HepG2 (cell line): ENCODE data around the gene PPP2R5E. TPM values are rescaled to one million over a fixed set of nuclear protein-coding genes. Genes with fewer than 3 reads are reported as not detected.
A peak's percentile ranks its signal among the peaks of the same experiment; 100 is the strongest.

Experiments used
- CREM ChIP-seq, 2 experiments: sonication (generic) in 1 of 2; formaldehyde crosslinking in 1 of 2; IDR thresholded peaks; 2 replicates each; pipeline versions ENCODE4 v1.4.0 to v1.6.1; 2016 to 2020; ENCODE audit warnings: antibody characterized with exemption in 1 of 2, mild to moderate bottlenecking in 1 of 2, missing genetic modification reagents in 1 of 2
- ELF1 ChIP-seq: sonication (generic); formaldehyde crosslinking; IDR thresholded peaks from 2 replicates; pipeline ENCODE4 v1.4.0; 2020; ENCODE audit warnings: missing genetic modification reagents
- HDAC2 ChIP-seq: sonication (generic); formaldehyde crosslinking; IDR thresholded peaks from 2 replicates; pipeline ENCODE4 v1.4.0; 2020; ENCODE audit warnings: missing genetic modification reagents
- HNF4A ChIP-seq: sonication (generic); formaldehyde crosslinking; IDR thresholded peaks from 2 replicates; pipeline ENCODE4 v1.4.0; 2020; ENCODE audit warnings: missing genetic modification reagents
- IKZF4 ChIP-seq: sonication (generic); formaldehyde crosslinking; IDR thresholded peaks from 2 replicates; pipeline ENCODE4 v1.5.1; 2020; ENCODE audit warnings: borderline replicate concordance, mild to moderate bottlenecking, low read depth, missing genetic modification reagents; ENCODE audit errors: not compliant biosample characterization
- MEF2D ChIP-seq: sonication (generic); formaldehyde crosslinking; IDR thresholded peaks from 2 replicates; pipeline ENCODE4 v1.5.1; 2020; ENCODE audit warnings: mild to moderate bottlenecking, missing genetic modification reagents
- NFE2 ChIP-seq: sonication (generic); formaldehyde crosslinking; IDR thresholded peaks from 2 replicates; pipeline ENCODE4 v1.4.0; 2020; ENCODE audit warnings: missing genetic modification reagents
- NFIB ChIP-seq: sonication (generic); formaldehyde crosslinking; IDR thresholded peaks from 2 replicates; pipeline ENCODE4 v1.9.0; 2021; ENCODE audit warnings: missing genetic modification reagents, mild to moderate bottlenecking, borderline replicate concordance
- ZNF775 ChIP-seq: sonication (generic); formaldehyde crosslinking; IDR thresholded peaks from 2 replicates; pipeline ENCODE4 v1.4.0; 2020; ENCODE audit warnings: missing genetic modification reagents, mild to moderate bottlenecking, moderate library complexity, borderline replicate concordance
- polyA plus RNA-seq, 8 experiments: library from polyadenylated mRNA; depleted of rRNA in 3 of 8; stranded (reverse) in 7 of 8; unstranded in 1 of 8; fragments of >200 nt; fragmentation: Illumina TruSeq in 4 of 8; extraction: Trizol in 4 of 8; gene quantifications; 2 replicates each; pipeline versions ENCODE4 v1.2.1 to v1.2.3, GENCODE V29; 2011 to 2016; ENCODE audit warnings: low read depth in 4 of 8, missing spikeins in 1 of 8, mixed read lengths in 1 of 8; ENCODE audit not compliant: insufficient read depth in 1 of 8
- total RNA-seq, 5 experiments: library from RNA; depleted of rRNA; stranded (reverse); fragments of >200 nt; fragmentation: Illumina TruSeq; extraction: Trizol; gene quantifications; 2 replicates each; pipeline ENCODE4 v1.2.3, GENCODE V29; 2016; ENCODE audit warnings: low read depth in 1 of 5
- TF ChIP-seq, protein P1 (sequence below): sonication (generic); formaldehyde crosslinking; IDR thresholded peaks from 2 replicates; pipeline ENCODE4 v1.4.0; 2020; ENCODE audit warnings: mild to moderate bottlenecking, missing genetic modification reagents
- TF ChIP-seq, protein P2 (sequence below): sonication (generic); formaldehyde crosslinking; IDR thresholded peaks from 2 replicates; pipeline ENCODE4 v1.5.0; 2020; ENCODE audit warnings: mild to moderate bottlenecking, low read depth, missing genetic modification reagents, borderline replicate concordance
- TF ChIP-seq, protein P3 (sequence below): sonication (generic); formaldehyde crosslinking; IDR thresholded peaks from 2 replicates; pipeline ENCODE4 v1.4.0; 2020; ENCODE audit warnings: missing genetic modification reagents, borderline replicate concordance
- TF ChIP-seq, protein P4 (sequence below): sonication (generic); formaldehyde crosslinking; IDR thresholded peaks from 2 replicates; pipeline ENCODE4 v1.5.0; 2020; ENCODE audit warnings: missing genetic modification reagents
- TF ChIP-seq, protein P5 (sequence below): sonication (generic); formaldehyde crosslinking; IDR thresholded peaks from 2 replicates; pipeline ENCODE4 v1.4.0; 2020; ENCODE audit warnings: missing genetic modification reagents
- TF ChIP-seq, protein P6 (sequence below): IDR thresholded peaks from 2 replicates; pipeline ENCODE4 v1.6.1; 2016; ENCODE audit warnings: missing compliant biosample characterization, missing genetic modification reagents, borderline replicate concordance
- TF ChIP-seq, protein P7 (sequence below): sonication (generic); formaldehyde crosslinking; IDR thresholded peaks from 2 replicates; pipeline ENCODE4 v1.8.1; 2023; ENCODE audit warnings: mild to moderate bottlenecking, moderate library complexity, missing genetic modification reagents
- TF ChIP-seq, protein P8 (sequence below): sonication (generic); formaldehyde crosslinking; IDR thresholded peaks from 2 replicates; pipeline ENCODE4 v1.8.0; 2022; ENCODE audit warnings: missing genetic modification reagents, mild to moderate bottlenecking, inconsistent platforms, borderline replicate concordance

The PPP2R5E gene
- total and polyA plus RNA-seq, 2 of the 13 experiments (the other 11 are each of a cell fraction or from before 2014, with no cell fraction given): 8.9 to 11.0 TPM

DNA sequence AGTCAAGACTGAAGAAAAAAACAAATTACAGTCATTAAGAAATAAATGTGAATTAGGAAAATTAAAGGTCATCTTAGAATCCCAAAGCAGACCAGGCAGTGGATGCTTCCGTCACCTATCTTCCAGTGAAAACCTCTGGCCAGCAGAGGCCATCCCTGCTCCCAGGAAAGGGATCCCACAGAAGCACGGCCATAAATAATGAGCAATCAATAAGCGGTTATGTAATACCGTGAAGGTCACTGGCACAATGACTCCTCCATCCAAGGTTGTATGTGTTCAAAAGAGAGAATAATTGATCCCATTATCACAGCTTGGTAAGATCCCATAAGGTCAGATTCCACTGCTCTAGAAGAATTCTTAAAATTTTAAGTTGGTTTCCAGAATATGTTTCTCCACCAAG lies 85.7 kb downstream of the PPP2R5E start (continued):
- TF ChIP-seq, protein P1, sequence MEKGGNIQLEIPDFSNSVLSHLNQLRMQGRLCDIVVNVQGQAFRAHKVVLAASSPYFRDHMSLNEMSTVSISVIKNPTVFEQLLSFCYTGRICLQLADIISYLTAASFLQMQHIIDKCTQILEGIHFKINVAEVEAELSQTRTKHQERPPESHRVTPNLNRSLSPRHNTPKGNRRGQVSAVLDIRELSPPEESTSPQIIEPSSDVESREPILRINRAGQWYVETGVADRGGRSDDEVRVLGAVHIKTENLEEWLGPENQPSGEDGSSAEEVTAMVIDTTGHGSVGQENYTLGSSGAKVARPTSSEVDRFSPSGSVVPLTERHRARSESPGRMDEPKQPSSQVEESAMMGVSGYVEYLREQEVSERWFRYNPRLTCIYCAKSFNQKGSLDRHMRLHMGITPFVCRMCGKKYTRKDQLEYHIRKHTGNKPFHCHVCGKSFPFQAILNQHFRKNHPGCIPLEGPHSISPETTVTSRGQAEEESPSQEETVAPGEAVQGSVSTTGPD (CRISPR knock-in tag): no peak
- TF ChIP-seq, protein P2, sequence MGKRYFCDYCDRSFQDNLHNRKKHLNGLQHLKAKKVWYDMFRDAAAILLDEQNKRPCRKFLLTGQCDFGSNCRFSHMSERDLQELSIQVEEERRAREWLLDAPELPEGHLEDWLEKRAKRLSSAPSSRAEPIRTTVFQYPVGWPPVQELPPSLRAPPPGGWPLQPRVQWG: no peak
- TF ChIP-seq, protein P3, sequence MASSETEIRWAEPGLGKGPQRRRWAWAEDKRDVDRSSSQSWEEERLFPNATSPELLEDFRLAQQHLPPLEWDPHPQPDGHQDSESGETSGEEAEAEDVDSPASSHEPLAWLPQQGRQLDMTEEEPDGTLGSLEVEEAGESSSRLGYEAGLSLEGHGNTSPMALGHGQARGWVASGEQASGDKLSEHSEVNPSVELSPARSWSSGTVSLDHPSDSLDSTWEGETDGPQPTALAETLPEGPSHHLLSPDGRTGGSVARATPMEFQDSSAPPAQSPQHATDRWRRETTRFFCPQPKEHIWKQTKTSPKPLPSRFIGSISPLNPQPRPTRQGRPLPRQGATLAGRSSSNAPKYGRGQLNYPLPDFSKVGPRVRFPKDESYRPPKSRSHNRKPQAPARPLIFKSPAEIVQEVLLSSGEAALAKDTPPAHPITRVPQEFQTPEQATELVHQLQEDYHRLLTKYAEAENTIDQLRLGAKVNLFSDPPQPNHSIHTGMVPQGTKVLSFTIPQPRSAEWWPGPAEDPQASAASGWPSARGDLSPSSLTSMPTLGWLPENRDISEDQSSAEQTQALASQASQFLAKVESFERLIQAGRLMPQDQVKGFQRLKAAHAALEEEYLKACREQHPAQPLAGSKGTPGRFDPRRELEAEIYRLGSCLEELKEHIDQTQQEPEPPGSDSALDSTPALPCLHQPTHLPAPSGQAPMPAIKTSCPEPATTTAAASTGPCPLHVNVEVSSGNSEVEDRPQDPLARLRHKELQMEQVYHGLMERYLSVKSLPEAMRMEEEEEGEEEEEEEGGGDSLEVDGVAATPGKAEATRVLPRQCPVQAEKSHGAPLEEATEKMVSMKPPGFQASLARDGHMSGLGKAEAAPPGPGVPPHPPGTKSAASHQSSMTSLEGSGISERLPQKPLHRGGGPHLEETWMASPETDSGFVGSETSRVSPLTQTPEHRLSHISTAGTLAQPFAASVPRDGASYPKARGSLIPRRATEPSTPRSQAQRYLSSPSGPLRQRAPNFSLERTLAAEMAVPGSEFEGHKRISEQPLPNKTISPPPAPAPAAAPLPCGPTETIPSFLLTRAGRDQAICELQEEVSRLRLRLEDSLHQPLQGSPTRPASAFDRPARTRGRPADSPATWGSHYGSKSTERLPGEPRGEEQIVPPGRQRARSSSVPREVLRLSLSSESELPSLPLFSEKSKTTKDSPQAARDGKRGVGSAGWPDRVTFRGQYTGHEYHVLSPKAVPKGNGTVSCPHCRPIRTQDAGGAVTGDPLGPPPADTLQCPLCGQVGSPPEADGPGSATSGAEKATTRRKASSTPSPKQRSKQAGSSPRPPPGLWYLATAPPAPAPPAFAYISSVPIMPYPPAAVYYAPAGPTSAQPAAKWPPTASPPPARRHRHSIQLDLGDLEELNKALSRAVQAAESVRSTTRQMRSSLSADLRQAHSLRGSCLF (CRISPR knock-in tag): no peak
- TF ChIP-seq NFIB (CRISPR knock-in tag): no peak
- TF ChIP-seq, protein P4, sequence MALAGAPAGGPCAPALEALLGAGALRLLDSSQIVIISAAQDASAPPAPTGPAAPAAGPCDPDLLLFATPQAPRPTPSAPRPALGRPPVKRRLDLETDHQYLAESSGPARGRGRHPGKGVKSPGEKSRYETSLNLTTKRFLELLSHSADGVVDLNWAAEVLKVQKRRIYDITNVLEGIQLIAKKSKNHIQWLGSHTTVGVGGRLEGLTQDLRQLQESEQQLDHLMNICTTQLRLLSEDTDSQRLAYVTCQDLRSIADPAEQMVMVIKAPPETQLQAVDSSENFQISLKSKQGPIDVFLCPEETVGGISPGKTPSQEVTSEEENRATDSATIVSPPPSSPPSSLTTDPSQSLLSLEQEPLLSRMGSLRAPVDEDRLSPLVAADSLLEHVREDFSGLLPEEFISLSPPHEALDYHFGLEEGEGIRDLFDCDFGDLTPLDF: no peak
- TF ChIP-seq, protein P5, sequence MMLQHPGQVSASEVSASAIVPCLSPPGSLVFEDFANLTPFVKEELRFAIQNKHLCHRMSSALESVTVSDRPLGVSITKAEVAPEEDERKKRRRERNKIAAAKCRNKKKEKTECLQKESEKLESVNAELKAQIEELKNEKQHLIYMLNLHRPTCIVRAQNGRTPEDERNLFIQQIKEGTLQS (CRISPR knock-in tag): no peak
- TF ChIP-seq CREM (IDR thresholded peaks at IDR 0.05): no peak
- TF ChIP-seq CREM (CRISPR knock-in tag; IDR thresholded peaks at IDR 0.05): no peak
- TF ChIP-seq HNF4A (CRISPR knock-in tag): peak; percentile 37
- TF ChIP-seq IKZF4 (CRISPR knock-in tag): no peak
- TF ChIP-seq, protein P6, sequence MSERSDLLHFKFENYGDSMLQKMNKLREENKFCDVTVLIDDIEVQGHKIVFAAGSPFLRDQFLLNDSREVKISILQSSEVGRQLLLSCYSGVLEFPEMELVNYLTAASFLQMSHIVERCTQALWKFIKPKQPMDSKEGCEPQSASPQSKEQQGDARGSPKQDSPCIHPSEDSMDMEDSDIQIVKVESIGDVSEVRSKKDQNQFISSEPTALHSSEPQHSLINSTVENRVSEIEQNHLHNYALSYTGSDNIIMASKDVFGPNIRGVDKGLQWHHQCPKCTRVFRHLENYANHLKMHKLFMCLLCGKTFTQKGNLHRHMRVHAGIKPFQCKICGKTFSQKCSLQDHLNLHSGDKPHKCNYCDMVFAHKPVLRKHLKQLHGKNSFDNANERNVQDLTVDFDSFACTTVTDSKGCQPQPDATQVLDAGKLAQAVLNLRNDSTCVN (CRISPR knock-in tag): 0 out of 2 replicates have a peak, but pooled peaks have one; percentile 47
- TF ChIP-seq MEF2D: no peak
- peak; percentile 28; the same call in 1 of the 2 replicates for TF ChIP-seq HDAC2
- no peak for TF ChIP-seq ELF1 (CRISPR knock-in tag)
- TF ChIP-seq, protein P7, sequence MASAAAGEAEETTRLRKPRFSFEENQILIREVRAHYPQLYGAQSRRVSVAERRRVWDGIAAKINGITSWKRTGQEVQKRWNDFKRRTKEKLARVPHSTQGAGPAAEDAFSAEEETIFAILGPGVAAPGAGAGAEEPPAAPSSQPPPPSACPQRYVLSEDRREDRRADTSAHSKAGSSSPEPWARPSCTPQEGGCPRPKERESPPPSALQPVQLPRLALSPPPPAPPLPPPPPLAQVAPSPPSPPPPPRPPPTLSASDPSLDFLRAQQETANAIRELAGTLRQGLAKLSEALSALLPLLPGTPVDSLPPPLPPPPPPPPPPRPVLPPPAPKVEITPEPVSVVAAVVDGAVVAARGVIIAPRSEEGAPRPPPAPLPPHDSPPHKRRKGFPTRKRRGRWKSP: peak; percentile 55; the same call in 1 of the 2 replicates
- TF ChIP-seq NFE2 (CRISPR knock-in tag): no peak
- TF ChIP-seq ZNF775 (CRISPR knock-in tag): no peak
- TF ChIP-seq, protein P8, sequence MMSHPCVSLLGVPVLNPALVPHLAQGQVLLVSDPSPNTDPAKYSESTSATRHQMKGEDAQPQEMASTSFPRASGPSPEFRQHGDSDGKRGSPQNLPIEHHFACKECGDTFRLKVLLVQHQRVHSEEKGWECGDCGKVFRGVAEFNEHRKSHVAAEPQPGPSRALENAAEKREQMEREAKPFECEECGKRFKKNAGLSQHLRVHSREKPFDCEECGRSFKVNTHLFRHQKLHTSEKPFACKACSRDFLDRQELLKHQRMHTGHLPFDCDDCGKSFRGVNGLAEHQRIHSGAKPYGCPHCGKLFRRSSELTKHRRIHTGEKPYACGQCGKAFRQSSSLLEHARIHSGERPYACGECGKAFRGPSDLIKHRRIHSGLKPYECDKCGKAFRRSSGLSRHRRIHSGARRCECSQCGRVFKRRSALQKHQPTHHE (CRISPR knock-in tag): no peak
